CD14-positive monocyte (primary cell): Measurements from ENCODE around the gene SDK1. TPM values are rescaled to one million over a fixed set of nuclear protein-coding genes. Genes with fewer than 3 reads are reported as not detected.

ENCODE experiments used
- DNase-seq, 3 donors: peaks; one replicate each; pipeline ENCODE4 v3.0.0-alpha.2; 2011 to 2022
- H2AFZ ChIP-seq: 2 replicates; pipeline ENCODE4 v1.6.0; 2012; ENCODE audit warnings: mild to moderate bottlenecking, low read depth, low read length, inconsistent platforms; ENCODE audit not compliant: insufficient read depth, poor library complexity, severe bottlenecking
- H3K27ac ChIP-seq, 2 donors: 1 replicate in 1 of 2; 2 replicates in 1 of 2; pipeline ENCODE4 v1.5.1; 2012 to 2013; ENCODE audit warnings: low read length in 2 of 2, control low read depth in 1 of 2, inconsistent platforms in 1 of 2, low read depth in 1 of 2, mild to moderate bottlenecking in 1 of 2
- H3K27me3 ChIP-seq, 2 donors: one replicate each; pipeline versions ENCODE4 v1.6.0 to v1.6.1; 2011 to 2013; ENCODE audit warnings: low read length in 2 of 2; ENCODE audit not compliant: control insufficient read depth in 2 of 2, insufficient read depth in 2 of 2
- H3K36me3 ChIP-seq, 2 donors: replicated peaks in 1 of 2; 1 replicate in 1 of 2; 2 replicates in 1 of 2; pipeline versions ENCODE4 v1.5.1 to v1.6.1; 2012 to 2013; ENCODE audit warnings: low read length in 2 of 2, control low read depth in 1 of 2, inconsistent platforms in 1 of 2, mild to moderate bottlenecking in 1 of 2; ENCODE audit not compliant: insufficient read depth in 2 of 2, control insufficient read depth in 1 of 2
- H3K4me1 ChIP-seq, 2 donors: 1 replicate in 1 of 2; 2 replicates in 1 of 2; pipeline versions ENCODE4 v1.5.1 to v1.6.1; 2012 to 2013; ENCODE audit warnings: low read length in 2 of 2, control low read depth in 1 of 2, inconsistent platforms in 1 of 2, mild to moderate bottlenecking in 1 of 2, moderate library complexity in 1 of 2; ENCODE audit not compliant: insufficient read depth in 2 of 2, control insufficient read depth in 1 of 2
- H3K4me2 ChIP-seq: replicated peaks from 2 replicates; pipeline ENCODE3; 2012; ENCODE audit warnings: low read length, moderate library complexity, mild to moderate bottlenecking; ENCODE audit not compliant: poor library complexity, severe bottlenecking; ENCODE audit errors: extremely low read depth
- H3K4me3 ChIP-seq, 3 experiments: fragments of 200-600 bp in 1 of 3; sonication (generic) in 1 of 3; replicated peaks in 1 of 3; 1 replicate in 2 of 3; 2 replicates in 1 of 3; pipeline ENCODE4 v1.5.1; 2011 to 2013; ENCODE audit warnings: low read length in 3 of 3, mild to moderate bottlenecking in 3 of 3, control low read depth in 2 of 3, low read depth in 2 of 3, inconsistent platforms in 1 of 3, moderate library complexity in 1 of 3
- H3K79me2 ChIP-seq: 2 replicates; pipeline ENCODE4 v1.6.0; 2012; ENCODE audit warnings: mild to moderate bottlenecking, control low read depth, inconsistent platforms, low read length, moderate library complexity; ENCODE audit not compliant: insufficient read depth
- H3K9ac ChIP-seq: 2 replicates; pipeline ENCODE4 v1.6.0; 2017; ENCODE audit warnings: low read length, mild to moderate bottlenecking; ENCODE audit not compliant: insufficient read depth, poor library complexity, severe bottlenecking
- H3K9me3 ChIP-seq, 2 donors: replicated peaks in 1 of 2; 1 replicate in 1 of 2; 2 replicates in 1 of 2; pipeline versions ENCODE4 v1.5.1 to v1.6.1; 2012 to 2013; ENCODE audit warnings: low read length in 2 of 2, control low read depth in 1 of 2; ENCODE audit not compliant: control insufficient read depth in 1 of 2, insufficient read depth in 1 of 2
- H4K20me1 ChIP-seq: 2 replicates; pipeline ENCODE4 v1.6.0; 2012; ENCODE audit warnings: mild to moderate bottlenecking, low read length, control low read depth, moderate library complexity; ENCODE audit not compliant: insufficient read depth
- H3K27ac Mint-ChIP-seq, 7 donors: one replicate each; pipeline ENCODE4 v1.8.0; 2020; ENCODE audit warnings: mild to moderate bottlenecking in 7 of 7, mixed read lengths in 7 of 7, moderate library complexity in 6 of 7, inconsistent platforms in 2 of 7
- H3K27me3 Mint-ChIP-seq, 3 donors: one replicate each; pipeline ENCODE4 v1.8.0; 2021 to 2022; ENCODE audit warnings: low read depth in 3 of 3, mild to moderate bottlenecking in 3 of 3, mixed read lengths in 3 of 3, moderate library complexity in 3 of 3, inconsistent platforms in 1 of 3
- H3K36me3 Mint-ChIP-seq, 2 donors: one replicate each; pipeline ENCODE4 v1.8.0; 2020; ENCODE audit warnings: mixed read lengths in 2 of 2, inconsistent platforms in 1 of 2, mild to moderate bottlenecking in 1 of 2
- H3K4me1 Mint-ChIP-seq: one replicate; pipeline ENCODE4 v1.8.0; 2020; ENCODE audit warnings: mild to moderate bottlenecking, mixed read lengths
- H3K4me3 Mint-ChIP-seq, 2 donors: one replicate each; pipeline ENCODE4 v1.8.0; 2020; ENCODE audit warnings: mild to moderate bottlenecking in 2 of 2, mixed read lengths in 2 of 2, moderate library complexity in 1 of 2
- H3K9me3 Mint-ChIP-seq, 7 donors: one replicate each; pipeline ENCODE4 v1.8.0; 2020 to 2022; ENCODE audit warnings: mixed read lengths in 7 of 7, mild to moderate bottlenecking in 6 of 7, moderate library complexity in 6 of 7, inconsistent platforms in 2 of 7
- CTCF ChIP-seq: fragments of 200-600 bp; IDR thresholded peaks from one replicate; pipeline ENCODE4 v1.8.0; 2022; ENCODE audit warnings: antibody characterized with exemption, mild to moderate bottlenecking
- WGBS: methylation state at CpG from one replicate; pipeline ENCODE4 v1.1.5; 2013; ENCODE audit warnings: missing lambda C conversion rate; ENCODE audit not compliant: insufficient coverage; 5-methylcytosine and 5-hydroxymethylcytosine counted together
- intact Hi-C, 2 donors: fragments of 100-400 bp; cut with micrococcal nuclease; formaldehyde crosslinking; loops; one replicate each; pipeline versions ENCODE4 v1.15.0 to v1.15.1; 2023
- polyA plus RNA-seq, 3 donors: library from polyadenylated mRNA; depleted of rRNA in 1 of 3; unstranded in 2 of 3; stranded (reverse) in 1 of 3; fragments of 300-500 nt in 2 of 3; fragments of >200 nt in 1 of 3; fragmentation: Illumina TruSeq in 2 of 3; gene quantifications; 1 replicate in 2 of 3; 2 replicates in 1 of 3; pipeline ENCODE4 v1.2.3, GENCODE V29; 2012 to 2021

The SDK1 gene
- polyA plus RNA-seq, 3 donors = 0.01 TPM; not detected in 2

GRCh38 chr7:3274131-3274530 is 26.9 kb upstream of the SDK1 start:
- H3K27ac ChIP-seq = no peak overlapping the region
- Mint-ChIP-seq H3K4me3 (no peak overlapping the region), H3K36me3 (no peaks in the 10 kb centered on the region), H3K27me3 (peaks cover 0 to 4% (median 0%) of the 10 kb centered on the region in 3 donors), H3K27ac (no peak overlapping the region), H3K4me1 (no peaks in the 10 kb centered on the region), H3K9me3 (peaks cover 0 to 3% (median 0%) of the 10 kb centered on the region in 7 donors)
- TF ChIP-seq CTCF = no peak
- H3K4me2 ChIP-seq = no peak overlapping the region
- no CpG with 5 or more reads among the region's 1 CpG for WGBS
- no peaks in the 10 kb centered on the region for H3K27me3 ChIP-seq
- H3K36me3 ChIP-seq = no peaks in the 10 kb centered on the region
- H2AFZ ChIP-seq = no peak overlapping the region
- H4K20me1 ChIP-seq = no peaks in the 10 kb centered on the region
- no peaks in the 10 kb centered on the region for H3K79me2 ChIP-seq
- H3K9ac ChIP-seq = no peak overlapping the region
- no peaks in the 10 kb centered on the region for H3K9me3 ChIP-seq
- H3K4me3 ChIP-seq = no peak overlapping the region
- intact Hi-C loops = no loop called here
- no peak for DNase-seq
- H3K4me1 ChIP-seq = no peaks in the 10 kb centered on the region

GRCh38 chr7:3277604-3278572 is 23.2 kb upstream of the SDK1 start:
- H3K9ac ChIP-seq = no peak overlapping the region
- no CpG with 5 or more reads among the region's 4 CpGs for WGBS
- H3K4me1 Mint-ChIP-seq = no peaks in the 10 kb centered on the region
- peaks cover 0 to 10% (median 2%) of the 10 kb centered on the region in 3 donors for H3K27me3 Mint-ChIP-seq
- TF ChIP-seq CTCF = no peak
- H3K36me3 Mint-ChIP-seq = no peaks in the 10 kb centered on the region
- no peak overlapping the region for H3K4me3 Mint-ChIP-seq
- no peak overlapping the region for H2AFZ ChIP-seq
- H3K36me3 ChIP-seq = no peaks in the 10 kb centered on the region
- intact Hi-C loops = no loop called here
- no peaks in the 10 kb centered on the region for H3K9me3 ChIP-seq
- no peaks in the 10 kb centered on the region for H3K79me2 ChIP-seq
- no peaks in the 10 kb centered on the region for H3K27me3 ChIP-seq
- H4K20me1 ChIP-seq = no peaks in the 10 kb centered on the region
- DNase-seq = no peak
- H3K27ac ChIP-seq = no peak overlapping the region
- no peak overlapping the region for H3K27ac Mint-ChIP-seq
- H3K4me3 ChIP-seq = no peak overlapping the region
- peaks cover 0 to 3% (median 0%) of the 10 kb centered on the region in 7 donors for H3K9me3 Mint-ChIP-seq
- no peak overlapping the region for H3K4me2 ChIP-seq
- no peaks in the 10 kb centered on the region for H3K4me1 ChIP-seq
